GM23338 (cell line): ENCODE results near the gene PLPP2. TPM values are rescaled to one million over a fixed set of nuclear protein-coding genes. Genes with fewer than 3 reads are reported as not detected.

Experiments used
- ATAC-seq: fragments of 200-7000 bp; cut with Tn5 transposase; 3 replicates; pipeline ENCODE4 v1.9.1; 2020
- DNase-seq: peaks from one replicate; pipeline ENCODE4 v3.0.0-alpha.2; 2015; ENCODE audit warnings: low spot score
- H2AFZ ChIP-seq: fragments of 200-600 bp; sonication (generic); 2 replicates; pipeline ENCODE4 v1.8.0; 2016; ENCODE audit warnings: antibody characterized with exemption, mild to moderate bottlenecking, moderate library complexity
- H3F3A ChIP-seq: fragments of 200-600 bp; sonication (generic); replicated peaks from 2 replicates; pipeline ENCODE4 v1.8.0; 2017; ENCODE audit warnings: antibody characterized with exemption, mixed run types, low read depth
- H3K27ac ChIP-seq: fragments of 200-600 bp; sonication (generic); 2 replicates; pipeline ENCODE4 v1.6.1; 2016; ENCODE audit warnings: low read depth
- H3K27me3 ChIP-seq: fragments of 200-600 bp; sonication (generic); 2 replicates; pipeline ENCODE4 v1.8.0; 2016; ENCODE audit warnings: mild to moderate bottlenecking, mixed run types, moderate library complexity; ENCODE audit not compliant: insufficient read depth
- H3K36me3 ChIP-seq: fragments of 200-600 bp; sonication (generic); 2 replicates; pipeline ENCODE4 v1.8.0; 2016; ENCODE audit warnings: mild to moderate bottlenecking; ENCODE audit not compliant: insufficient read depth
- H3K4me1 ChIP-seq: fragments of 200-600 bp; sonication (generic); 2 replicates; pipeline ENCODE4 v1.8.0; 2016; ENCODE audit warnings: mild to moderate bottlenecking, moderate library complexity; ENCODE audit not compliant: insufficient read depth
- H3K4me2 ChIP-seq: fragments of 200-600 bp; sonication (generic); 2 replicates; pipeline ENCODE4 v1.7.1; 2017; ENCODE audit warnings: mixed run types
- H3K4me3 ChIP-seq: fragments of 200-600 bp; sonication (generic); 2 replicates; pipeline ENCODE4 v1.6.1; 2016; ENCODE audit warnings: mixed run types
- H3K79me2 ChIP-seq: fragments of 200-600 bp; sonication (generic); replicated peaks from 2 replicates; pipeline ENCODE4 v1.8.0; 2017; ENCODE audit warnings: mild to moderate bottlenecking; ENCODE audit not compliant: insufficient read depth
- H3K9me2 ChIP-seq: fragments of 200-600 bp; sonication (generic); 2 replicates; pipeline ENCODE4 v1.8.0; 2017; ENCODE audit not compliant: insufficient read depth
- H4K20me1 ChIP-seq: fragments of 200-600 bp; sonication (generic); replicated peaks from 2 replicates; pipeline ENCODE4 v1.8.0; 2017; ENCODE audit warnings: mild to moderate bottlenecking; ENCODE audit not compliant: insufficient read depth
- H3K27ac Mint-ChIP-seq: 2 replicates; pipeline ENCODE4 v1.8.0; 2020; ENCODE audit warnings: inconsistent platforms, mild to moderate bottlenecking, moderate library complexity, mixed read lengths
- H3K27me3 Mint-ChIP-seq: 3 replicates; pipeline ENCODE4 v1.8.0; 2022; ENCODE audit warnings: low read depth, mild to moderate bottlenecking, moderate library complexity, mixed read lengths, inconsistent platforms; ENCODE audit not compliant: insufficient read depth, poor library complexity
- H3K36me3 Mint-ChIP-seq: 3 replicates; pipeline ENCODE4 v1.8.0; 2021; ENCODE audit warnings: low read depth, mild to moderate bottlenecking, inconsistent platforms, moderate library complexity, mixed read lengths
- H3K4me1 Mint-ChIP-seq: 3 replicates; pipeline ENCODE4 v1.8.0; 2020; ENCODE audit warnings: mild to moderate bottlenecking, inconsistent platforms, mixed read lengths
- H3K4me3 Mint-ChIP-seq: 3 replicates; pipeline ENCODE4 v1.8.0; 2021; ENCODE audit warnings: moderate library complexity, mild to moderate bottlenecking, inconsistent platforms, mixed read lengths
- H3K9me3 Mint-ChIP-seq: 3 replicates; pipeline ENCODE4 v1.8.0; 2020; ENCODE audit warnings: moderate library complexity, mild to moderate bottlenecking, inconsistent platforms, mixed read lengths
- CTCF ChIP-seq, 2 experiments: fragments of 200-600 bp in 1 of 2; sonication (generic) in 1 of 2; conservative IDR thresholded peaks; 2 replicates each; pipeline versions ENCODE4 v1.5.1 to v1.6.1; 2016 to 2017; ENCODE audit warnings: antibody characterized with exemption in 2 of 2, low read depth in 2 of 2, mild to moderate bottlenecking in 2 of 2, moderate library complexity in 1 of 2
- EZH2 ChIP-seq: fragments of 200-600 bp; sonication (generic); IDR thresholded peaks from one replicate; pipeline ENCODE4 v1.8.0; 2017; ENCODE audit warnings: antibody characterized with exemption, mild to moderate bottlenecking, low read depth; ENCODE audit not compliant: unreplicated experiment
- EZH2phosphoT487 ChIP-seq: fragments of 200-600 bp; sonication (generic); IDR thresholded peaks from one replicate; pipeline ENCODE4 v1.8.1; 2018; ENCODE audit warnings: antibody characterized with exemption; ENCODE audit not compliant: unreplicated experiment
- JUNB ChIP-seq: IDR thresholded peaks from one replicate; pipeline ENCODE4 v1.6.1; 2016; ENCODE audit warnings: antibody characterized with exemption; ENCODE audit not compliant: unreplicated experiment
- NANOG ChIP-seq: IDR thresholded peaks from 2 replicates; pipeline ENCODE4 v1.6.1; 2016; ENCODE audit warnings: antibody characterized with exemption, borderline replicate concordance
- POLR2AphosphoS5 ChIP-seq: IDR thresholded peaks from 2 replicates; pipeline ENCODE4 v1.6.1; 2016; ENCODE audit warnings: antibody characterized with exemption, low read depth
- STAT1 ChIP-seq: IDR thresholded peaks from one replicate; pipeline ENCODE4 v1.6.1; 2016; ENCODE audit warnings: antibody characterized with exemption; ENCODE audit not compliant: unreplicated experiment
- ZNF114 ChIP-seq: fragments of 250-450 bp; sonication (Bioruptor Pico); IDR thresholded peaks from 2 replicates; pipeline ENCODE4 v1.5.0; 2020; ENCODE audit warnings: mild to moderate bottlenecking, moderate library complexity
- ZNF331 ChIP-seq: fragments of 250-450 bp; sonication (Bioruptor Pico); IDR thresholded peaks from 2 replicates; pipeline ENCODE4 v1.5.0; 2020; ENCODE audit warnings: low read depth, mild to moderate bottlenecking, moderate library complexity
- polyA plus RNA-seq: library from polyadenylated mRNA; unstranded; fragments of >200 nt; fragmentation: Nextera tagmentation; extraction: Ambion mirVana; gene quantifications from 2 replicates; pipeline ENCODE4 v1.2.1, GENCODE V29; 2016
- total RNA-seq: library from RNA; depleted of rRNA; stranded (reverse); fragments of >200 nt; shearing (Covaris generic); gene quantifications from 2 replicates; pipeline ENCODE4 v1.2.3, GENCODE V29; 2014
- TF ChIP-seq, protein P1 (sequence below): fragments of 250-450 bp; sonication (Bioruptor Pico); IDR thresholded peaks from 2 replicates; pipeline ENCODE4 v1.5.0; 2020; ENCODE audit warnings: mild to moderate bottlenecking, moderate library complexity
- TF ChIP-seq, protein P2 (sequence below): IDR thresholded peaks from one replicate; pipeline ENCODE4 v1.6.1; 2018; ENCODE audit warnings: antibody characterized with exemption; ENCODE audit not compliant: unreplicated experiment

PLPP2 gene
- total and polyA plus RNA-seq, 2 experiments from 2014 or later = 58.3 to 82.6 TPM

DNA sequence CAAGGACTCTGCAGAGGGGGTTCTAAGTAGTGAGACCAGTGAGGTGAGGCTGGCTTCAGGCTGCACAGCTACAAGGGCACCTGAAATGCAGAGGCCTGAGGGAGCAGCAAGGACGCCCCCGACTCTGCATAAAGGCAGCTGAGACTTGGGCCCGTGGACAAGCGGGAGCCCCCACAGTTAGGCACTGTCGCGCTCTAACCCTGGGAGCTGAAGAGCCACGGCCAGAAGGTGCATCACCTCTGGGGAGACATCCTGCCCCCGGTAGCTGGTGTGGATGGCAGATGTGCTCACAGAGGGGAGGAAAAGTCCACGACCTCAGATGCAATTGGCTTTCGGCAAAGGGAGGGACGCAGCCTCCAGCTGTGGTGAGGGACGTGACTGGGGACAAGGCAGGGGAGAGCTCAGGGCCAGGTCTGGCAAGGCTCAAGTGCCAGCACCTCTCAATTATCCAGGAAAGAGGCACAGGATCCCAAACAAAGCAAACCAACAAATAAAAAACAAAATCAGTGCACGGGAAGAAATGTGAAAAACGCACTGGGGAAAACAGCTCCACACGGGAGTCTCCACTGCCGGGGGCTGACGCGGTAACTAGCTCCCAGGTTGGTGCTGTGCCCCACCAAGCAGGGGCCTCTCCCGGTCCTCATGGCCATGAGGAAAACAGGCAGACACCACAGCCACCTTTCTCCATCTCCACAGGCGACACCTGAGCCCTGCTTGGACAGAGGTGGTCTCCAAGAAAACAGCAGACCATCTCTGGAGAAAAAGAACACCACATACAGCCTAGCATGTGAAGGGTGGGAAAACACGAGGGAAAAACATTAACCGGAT lies 23.0 kb upstream of the PLPP2 start:
- no peaks in the 10 kb centered on the region for H3K9me2 ChIP-seq
- H3K27me3 Mint-ChIP-seq = peaks cover 7% of the 10 kb centered on the region
- no peak overlapping the region for H3K4me2 ChIP-seq
- H3K4me1 Mint-ChIP-seq = no peaks in the 10 kb centered on the region
- no peak for TF ChIP-seq ZNF331 (CRISPR knock-in tag)
- TF ChIP-seq EZH2phosphoT487 = no peak
- TF ChIP-seq CTCF (conservative IDR thresholded peaks at IDR 0.05; ENCODE audit: low read depth in 2 of 2) = no peak
- TF ChIP-seq JUNB = no peak
- TF ChIP-seq NANOG = no peak
- TF ChIP-seq, protein P1, sequence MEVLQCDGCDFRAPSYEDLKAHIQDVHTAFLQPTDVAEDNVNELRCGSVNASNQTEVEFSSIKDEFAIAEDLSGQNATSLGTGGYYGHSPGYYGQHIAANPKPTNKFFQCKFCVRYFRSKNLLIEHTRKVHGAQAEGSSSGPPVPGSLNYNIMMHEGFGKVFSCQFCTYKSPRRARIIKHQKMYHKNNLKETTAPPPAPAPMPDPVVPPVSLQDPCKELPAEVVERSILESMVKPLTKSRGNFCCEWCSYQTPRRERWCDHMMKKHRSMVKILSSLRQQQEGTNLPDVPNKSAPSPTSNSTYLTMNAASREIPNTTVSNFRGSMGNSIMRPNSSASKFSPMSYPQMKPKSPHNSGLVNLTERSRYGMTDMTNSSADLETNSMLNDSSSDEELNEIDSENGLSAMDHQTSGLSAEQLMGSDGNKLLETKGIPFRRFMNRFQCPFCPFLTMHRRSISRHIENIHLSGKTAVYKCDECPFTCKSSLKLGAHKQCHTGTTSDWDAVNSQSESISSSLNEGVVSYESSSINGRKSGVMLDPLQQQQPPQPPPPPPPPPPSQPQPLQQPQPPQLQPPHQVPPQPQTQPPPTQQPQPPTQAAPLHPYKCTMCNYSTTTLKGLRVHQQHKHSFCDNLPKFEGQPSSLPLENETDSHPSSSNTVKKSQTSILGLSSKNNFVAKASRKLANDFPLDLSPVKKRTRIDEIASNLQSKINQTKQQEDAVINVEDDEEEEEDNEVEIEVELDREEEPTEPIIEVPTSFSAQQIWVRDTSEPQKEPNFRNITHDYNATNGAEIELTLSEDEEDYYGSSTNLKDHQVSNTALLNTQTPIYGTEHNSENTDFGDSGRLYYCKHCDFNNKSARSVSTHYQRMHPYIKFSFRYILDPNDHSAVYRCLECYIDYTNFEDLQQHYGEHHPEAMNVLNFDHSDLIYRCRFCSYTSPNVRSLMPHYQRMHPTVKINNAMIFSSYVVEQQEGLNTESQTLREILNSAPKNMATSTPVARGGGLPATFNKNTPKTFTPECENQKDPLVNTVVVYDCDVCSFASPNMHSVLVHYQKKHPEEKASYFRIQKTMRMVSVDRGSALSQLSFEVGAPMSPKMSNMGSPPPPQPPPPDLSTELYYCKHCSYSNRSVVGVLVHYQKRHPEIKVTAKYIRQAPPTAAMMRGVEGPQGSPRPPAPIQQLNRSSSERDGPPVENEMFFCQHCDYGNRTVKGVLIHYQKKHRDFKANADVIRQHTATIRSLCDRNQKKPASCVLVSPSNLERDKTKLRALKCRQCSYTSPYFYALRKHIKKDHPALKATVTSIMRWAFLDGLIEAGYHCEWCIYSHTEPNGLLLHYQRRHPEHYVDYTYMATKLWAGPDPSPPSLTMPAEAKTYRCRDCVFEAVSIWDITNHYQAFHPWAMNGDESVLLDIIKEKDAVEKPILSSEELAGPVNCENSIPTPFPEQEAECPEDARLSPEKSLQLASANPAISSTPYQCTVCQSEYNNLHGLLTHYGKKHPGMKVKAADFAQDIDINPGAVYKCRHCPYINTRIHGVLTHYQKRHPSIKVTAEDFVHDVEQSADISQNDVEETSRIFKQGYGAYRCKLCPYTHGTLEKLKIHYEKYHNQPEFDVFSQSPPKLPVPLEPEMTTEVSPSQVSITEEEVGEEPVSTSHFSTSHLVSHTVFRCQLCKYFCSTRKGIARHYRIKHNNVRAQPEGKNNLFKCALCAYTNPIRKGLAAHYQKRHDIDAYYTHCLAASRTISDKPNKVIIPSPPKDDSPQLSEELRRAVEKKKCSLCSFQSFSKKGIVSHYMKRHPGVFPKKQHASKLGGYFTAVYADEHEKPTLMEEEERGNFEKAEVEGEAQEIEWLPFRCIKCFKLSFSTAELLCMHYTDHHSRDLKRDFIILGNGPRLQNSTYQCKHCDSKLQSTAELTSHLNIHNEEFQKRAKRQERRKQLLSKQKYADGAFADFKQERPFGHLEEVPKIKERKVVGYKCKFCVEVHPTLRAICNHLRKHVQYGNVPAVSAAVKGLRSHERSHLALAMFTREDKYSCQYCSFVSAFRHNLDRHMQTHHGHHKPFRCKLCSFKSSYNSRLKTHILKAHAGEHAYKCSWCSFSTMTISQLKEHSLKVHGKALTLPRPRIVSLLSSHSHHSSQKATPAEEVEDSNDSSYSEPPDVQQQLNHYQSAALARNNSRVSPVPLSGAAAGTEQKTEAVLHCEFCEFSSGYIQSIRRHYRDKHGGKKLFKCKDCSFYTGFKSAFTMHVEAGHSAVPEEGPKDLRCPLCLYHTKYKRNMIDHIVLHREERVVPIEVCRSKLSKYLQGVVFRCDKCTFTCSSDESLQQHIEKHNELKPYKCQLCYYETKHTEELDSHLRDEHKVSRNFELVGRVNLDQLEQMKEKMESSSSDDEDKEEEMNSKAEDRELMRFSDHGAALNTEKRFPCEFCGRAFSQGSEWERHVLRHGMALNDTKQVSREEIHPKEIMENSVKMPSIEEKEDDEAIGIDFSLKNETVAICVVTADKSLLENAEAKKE (CRISPR knock-in tag) = no peak
- no peak for TF ChIP-seq ZNF114
- TF ChIP-seq POLR2AphosphoS5 = no peak
- TF ChIP-seq, protein P2, sequence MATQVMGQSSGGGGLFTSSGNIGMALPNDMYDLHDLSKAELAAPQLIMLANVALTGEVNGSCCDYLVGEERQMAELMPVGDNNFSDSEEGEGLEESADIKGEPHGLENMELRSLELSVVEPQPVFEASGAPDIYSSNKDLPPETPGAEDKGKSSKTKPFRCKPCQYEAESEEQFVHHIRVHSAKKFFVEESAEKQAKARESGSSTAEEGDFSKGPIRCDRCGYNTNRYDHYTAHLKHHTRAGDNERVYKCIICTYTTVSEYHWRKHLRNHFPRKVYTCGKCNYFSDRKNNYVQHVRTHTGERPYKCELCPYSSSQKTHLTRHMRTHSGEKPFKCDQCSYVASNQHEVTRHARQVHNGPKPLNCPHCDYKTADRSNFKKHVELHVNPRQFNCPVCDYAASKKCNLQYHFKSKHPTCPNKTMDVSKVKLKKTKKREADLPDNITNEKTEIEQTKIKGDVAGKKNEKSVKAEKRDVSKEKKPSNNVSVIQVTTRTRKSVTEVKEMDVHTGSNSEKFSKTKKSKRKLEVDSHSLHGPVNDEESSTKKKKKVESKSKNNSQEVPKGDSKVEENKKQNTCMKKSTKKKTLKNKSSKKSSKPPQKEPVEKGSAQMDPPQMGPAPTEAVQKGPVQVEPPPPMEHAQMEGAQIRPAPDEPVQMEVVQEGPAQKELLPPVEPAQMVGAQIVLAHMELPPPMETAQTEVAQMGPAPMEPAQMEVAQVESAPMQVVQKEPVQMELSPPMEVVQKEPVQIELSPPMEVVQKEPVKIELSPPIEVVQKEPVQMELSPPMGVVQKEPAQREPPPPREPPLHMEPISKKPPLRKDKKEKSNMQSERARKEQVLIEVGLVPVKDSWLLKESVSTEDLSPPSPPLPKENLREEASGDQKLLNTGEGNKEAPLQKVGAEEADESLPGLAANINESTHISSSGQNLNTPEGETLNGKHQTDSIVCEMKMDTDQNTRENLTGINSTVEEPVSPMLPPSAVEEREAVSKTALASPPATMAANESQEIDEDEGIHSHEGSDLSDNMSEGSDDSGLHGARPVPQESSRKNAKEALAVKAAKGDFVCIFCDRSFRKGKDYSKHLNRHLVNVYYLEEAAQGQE = no peak
- no peak for TF ChIP-seq STAT1
- no peak for TF ChIP-seq EZH2
- H3K79me2 ChIP-seq = peaks cover 43% of the 10 kb centered on the region
- H2AFZ ChIP-seq = no peak overlapping the region
- no peaks in the 10 kb centered on the region for H3K36me3 ChIP-seq
- peaks cover 2% of the 10 kb centered on the region; the same call in 1 of the 3 replicates for H3K9me3 Mint-ChIP-seq
- no peak for ATAC-seq
- H3K4me3 Mint-ChIP-seq = no peak overlapping the region
- no peaks in the 10 kb centered on the region for H3K4me1 ChIP-seq
- H3K36me3 Mint-ChIP-seq = peaks cover 70% of the 10 kb centered on the region
- H3K27ac ChIP-seq = no peak overlapping the region
- no peak overlapping the region for H3K27ac Mint-ChIP-seq
- H3K27me3 ChIP-seq = no peaks in the 10 kb centered on the region
- DNase-seq = no peak
- peaks cover 12% of the 10 kb centered on the region; the same call in 1 of the 2 replicates for H4K20me1 ChIP-seq
- H3F3A ChIP-seq = no peaks in the 10 kb centered on the region
- H3K4me3 ChIP-seq = no peak overlapping the region
